HEK293 (cell line): ENCODE results near the gene ITGB2.

Source experiments
- CTCF ChIA-PET: fragments of 350-600 bp; formaldehyde crosslinking; extraction: SDS; loops from one replicate; lab custom pipeline; 2021; ENCODE audit warnings: antibody characterized with exemption; lab: Yijun Ruan, JAX
- POLR2A ChIA-PET: fragments of 300-600 bp; formaldehyde crosslinking; extraction: SDS; loops from one replicate; lab custom pipeline; 2020; ENCODE audit warnings: antibody characterized with exemption, inconsistent platforms; lab: Yijun Ruan, JAX
- H3K27ac ChIP-seq: fragments of 200-500 bp; sonication (Bioruptor generic); 2 replicates; pipeline ENCODE4 v1.5.1; 2014; ENCODE audit warnings: low read depth, low read length, control low read depth, inconsistent platforms; ENCODE audit errors: extremely low read depth
- H3K36me3 ChIP-seq, 2 experiments: fragments of 200-500 bp in 1 of 2; sonication (Bioruptor generic) in 1 of 2; 1 replicate in 1 of 2; 2 replicates in 1 of 2; pipeline ENCODE4 v1.5.1; 2014 to 2017; ENCODE audit warnings: inconsistent platforms in 2 of 2, low read length in 2 of 2; ENCODE audit not compliant: control insufficient read depth in 2 of 2, insufficient read depth in 1 of 2
- H3K4me1 ChIP-seq: fragments of 200-500 bp; sonication (Bioruptor generic); 2 replicates; pipeline ENCODE4 v1.5.1; 2014; ENCODE audit warnings: mild to moderate bottlenecking, low read length, inconsistent platforms; ENCODE audit not compliant: control insufficient read depth, insufficient read depth
- H3K4me3 ChIP-seq: 2 replicates; pipeline ENCODE4 v1.5.1; 2011; ENCODE audit warnings: low read depth, mild to moderate bottlenecking, control low read depth, low read length, moderate library complexity
- H3K9me3 ChIP-seq: fragments of 200-500 bp; sonication (Bioruptor generic); 2 replicates; pipeline ENCODE4 v1.5.1; 2014; ENCODE audit warnings: low read depth, low read length, inconsistent platforms; ENCODE audit not compliant: control insufficient read depth, insufficient read depth
- KLF17 ChIP-seq: fragments of 450-650 bp; formaldehyde crosslinking; IDR thresholded peaks from 2 replicates; pipeline ENCODE4 v1.5.1; 2016; ENCODE audit warnings: missing biosample characterization, missing genetic modification characterization
- SALL2 ChIP-seq: fragments of 450-650 bp; formaldehyde crosslinking; IDR thresholded peaks from 2 replicates; pipeline ENCODE4 v1.5.0; 2017; ENCODE audit warnings: missing biosample characterization, mild to moderate bottlenecking, missing genetic modification characterization, borderline replicate concordance
- ZBTB1 ChIP-seq: fragments of 450-650 bp; formaldehyde crosslinking; IDR thresholded peaks from 2 replicates; pipeline ENCODE4 v1.5.1; 2016; ENCODE audit warnings: missing biosample characterization, missing genetic modification characterization
- ZBTB11 ChIP-seq: fragments of 450-650 bp; formaldehyde crosslinking; conservative IDR thresholded peaks from 2 replicates; pipeline ENCODE4 v1.5.1; 2016; ENCODE audit warnings: low read depth, missing biosample characterization, missing genetic modification characterization
- ZBTB49 ChIP-seq: fragments of 450-650 bp; formaldehyde crosslinking; IDR thresholded peaks from 2 replicates; pipeline ENCODE4 v1.5.1; 2016; ENCODE audit warnings: missing biosample characterization, missing genetic modification characterization, low read depth
- ZEB2 ChIP-seq: fragments of 450-650 bp; formaldehyde crosslinking; IDR thresholded peaks from 2 replicates; pipeline ENCODE4 v1.5.1; 2016; ENCODE audit warnings: missing biosample characterization, missing genetic modification characterization
- ZNF175 ChIP-seq: fragments of 450-650 bp; formaldehyde crosslinking; IDR thresholded peaks from 2 replicates; pipeline ENCODE4 v1.5.1; 2016; ENCODE audit warnings: missing biosample characterization, missing genetic modification characterization
- ZNF19 ChIP-seq: fragments of 450-650 bp; formaldehyde crosslinking; IDR thresholded peaks from 2 replicates; pipeline ENCODE4; 2016; ENCODE audit warnings: missing biosample characterization, missing genetic modification characterization, low read depth
- ZNF248 ChIP-seq: fragments of 450-650 bp; formaldehyde crosslinking; IDR thresholded peaks from 2 replicates; pipeline ENCODE4 v1.5.1; 2017; ENCODE audit warnings: missing biosample characterization, missing genetic modification characterization
- ZNF26 ChIP-seq: fragments of 450-650 bp; formaldehyde crosslinking; IDR thresholded peaks from 2 replicates; pipeline ENCODE4 v1.5.1; 2016; ENCODE audit warnings: missing biosample characterization, missing genetic modification characterization
- ZNF350 ChIP-seq: fragments of 450-650 bp; formaldehyde crosslinking; IDR thresholded peaks from 2 replicates; pipeline ENCODE4 v1.5.0; 2017; ENCODE audit warnings: missing biosample characterization, mild to moderate bottlenecking, missing genetic modification characterization
- ZNF473 ChIP-seq: fragments of 450-650 bp; formaldehyde crosslinking; IDR thresholded peaks from 2 replicates; pipeline ENCODE4 v1.5.1; 2017; ENCODE audit warnings: missing biosample characterization, missing genetic modification characterization
- ZNF548 ChIP-seq: fragments of 450-650 bp; formaldehyde crosslinking; IDR thresholded peaks from 2 replicates; pipeline ENCODE4 v1.5.1; 2016; ENCODE audit warnings: missing biosample characterization, missing genetic modification characterization
- ZNF654 ChIP-seq: fragments of 450-650 bp; formaldehyde crosslinking; IDR thresholded peaks from 2 replicates; pipeline ENCODE4 v1.5.1; 2016; ENCODE audit warnings: low read depth, missing biosample characterization, missing genetic modification characterization
- ZNF664 ChIP-seq: fragments of 450-650 bp; formaldehyde crosslinking; IDR thresholded peaks from 2 replicates; pipeline ENCODE4 v1.5.1; 2016; ENCODE audit warnings: missing biosample characterization, missing genetic modification characterization
- ZNF670 ChIP-seq: fragments of 450-650 bp; formaldehyde crosslinking; IDR thresholded peaks from 2 replicates; pipeline ENCODE4 v1.5.1; 2016; ENCODE audit warnings: missing biosample characterization, missing genetic modification characterization, low read depth
- ZSCAN30 ChIP-seq: fragments of 450-650 bp; IDR thresholded peaks from 2 replicates; pipeline ENCODE4 v1.5.1; 2018; ENCODE audit warnings: missing biosample characterization, mild to moderate bottlenecking, missing genetic modification characterization, moderate library complexity
- ZXDB ChIP-seq: fragments of 450-650 bp; formaldehyde crosslinking; IDR thresholded peaks from 2 replicates; pipeline ENCODE4 v1.5.1; 2016; ENCODE audit warnings: missing biosample characterization, missing genetic modification characterization
- TF ChIP-seq, protein P1 (sequence below): fragments of 450-650 bp; IDR thresholded peaks from 2 replicates; pipeline ENCODE4 v1.5.1; 2018; ENCODE audit warnings: missing biosample characterization, mild to moderate bottlenecking, missing genetic modification characterization

ITGB2 gene

GRCh38 chr21:44890961-44891541, 29.6 kb downstream of the ITGB2 start:
- TF ChIP-seq ZNF248 (no peak), ZNF670 (tag by site-specific recombination) (no peak), ZNF548 (tag by site-specific recombination) (no peak), ZXDB (tag by site-specific recombination) (no peak), ZNF19 (tag by site-specific recombination) (no peak), ZEB2 (tag by site-specific recombination) (no peak), ZNF654 (tag by site-specific recombination) (no peak), ZNF26 (tag by site-specific recombination) (no peak), ZBTB11 (no peak), ZNF175 (no peak), SALL2 (tag by site-specific recombination) (no peak), KLF17 (tag by site-specific recombination) (no peak), ZBTB1 (no peak), ZNF350 (no peak), ZSCAN30 (no peak)
- H3K27ac ChIP-seq: no peak overlapping the region
- no peaks in the 10 kb centered on the region for H3K9me3 ChIP-seq
- CTCF ChIA-PET: interaction anchor here (1.0 kb wide), 1 partner anchor 63 kb away, joined by 7 read pairs; no protein-coding TSS in a partner anchor
- no peak overlapping the region for H3K4me3 ChIP-seq
- no peaks in the 10 kb centered on the region for H3K36me3 ChIP-seq
- no peaks in the 10 kb centered on the region for H3K4me1 ChIP-seq
- POLR2A ChIA-PET: no interaction called here

- ChIA-PET CTCF (interaction anchor here (1.0 kb wide), 1 partner anchor 62 kb away, joined by 7 read pairs; no protein-coding TSS in a partner anchor), POLR2A (no interaction called here)
- TF ChIP-seq ZNF548 (tag by site-specific recombination): no peak
- no peak for TF ChIP-seq ZNF473 (tag by site-specific recombination)
- no peak for TF ChIP-seq ZBTB49 (tag by site-specific recombination)
- no peak for TF ChIP-seq ZNF664 (tag by site-specific recombination)
- TF ChIP-seq, protein P1, sequence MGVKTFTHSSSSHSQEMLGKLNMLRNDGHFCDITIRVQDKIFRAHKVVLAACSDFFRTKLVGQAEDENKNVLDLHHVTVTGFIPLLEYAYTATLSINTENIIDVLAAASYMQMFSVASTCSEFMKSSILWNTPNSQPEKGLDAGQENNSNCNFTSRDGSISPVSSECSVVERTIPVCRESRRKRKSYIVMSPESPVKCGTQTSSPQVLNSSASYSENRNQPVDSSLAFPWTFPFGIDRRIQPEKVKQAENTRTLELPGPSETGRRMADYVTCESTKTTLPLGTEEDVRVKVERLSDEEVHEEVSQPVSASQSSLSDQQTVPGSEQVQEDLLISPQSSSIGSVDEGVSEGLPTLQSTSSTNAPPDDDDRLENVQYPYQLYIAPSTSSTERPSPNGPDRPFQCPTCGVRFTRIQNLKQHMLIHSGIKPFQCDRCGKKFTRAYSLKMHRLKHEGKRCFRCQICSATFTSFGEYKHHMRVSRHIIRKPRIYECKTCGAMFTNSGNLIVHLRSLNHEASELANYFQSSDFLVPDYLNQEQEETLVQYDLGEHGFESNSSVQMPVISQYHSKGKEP (tag by site-specific recombination): no peak
- Histone ChIP-seq H3K9me3 (no peaks in the 10 kb centered on the region), H3K36me3 (no peaks in the 10 kb centered on the region), H3K4me1 (no peaks in the 10 kb centered on the region), H3K4me3 (no peak overlapping the region), H3K27ac (no peak overlapping the region)
These were observed 30.3 kb downstream of the ITGB2 start for GRCh38 chr21:44890338-44890931.
